Skeletal muscle satellite cell (primary cell): ENCODE data around the gene ABAT.

Source experiments
- H3K27me3 ChIP-seq: 2 replicates; pipeline ENCODE4 v1.7.0; 2013; ENCODE audit warnings: low read length; ENCODE audit not compliant: control insufficient read depth, insufficient read depth
- H3K36me3 ChIP-seq: 2 replicates; pipeline ENCODE4 v1.7.0; 2013; ENCODE audit warnings: mild to moderate bottlenecking, control low read depth, low read length; ENCODE audit not compliant: insufficient read depth
- H3K4me1 ChIP-seq: 2 replicates; pipeline ENCODE4 v1.7.0; 2013; ENCODE audit warnings: low read length; ENCODE audit not compliant: control insufficient read depth, insufficient read depth
- H3K4me2 ChIP-seq: 2 replicates; pipeline ENCODE4 v1.7.0; 2013; ENCODE audit warnings: mild to moderate bottlenecking, low read length
- H3K4me3 ChIP-seq: 2 replicates; pipeline ENCODE4 v1.7.0; 2013; ENCODE audit warnings: low read length
- H3K9ac ChIP-seq: 2 replicates; pipeline ENCODE4 v1.7.0; 2013; ENCODE audit warnings: mild to moderate bottlenecking, low read depth, low read length, moderate library complexity
- H3K9me3 ChIP-seq: replicated peaks from 2 replicates; pipeline ENCODE4 v1.7.0; 2013; ENCODE audit warnings: mild to moderate bottlenecking, control low read depth, low read length

ABAT gene

DNA sequence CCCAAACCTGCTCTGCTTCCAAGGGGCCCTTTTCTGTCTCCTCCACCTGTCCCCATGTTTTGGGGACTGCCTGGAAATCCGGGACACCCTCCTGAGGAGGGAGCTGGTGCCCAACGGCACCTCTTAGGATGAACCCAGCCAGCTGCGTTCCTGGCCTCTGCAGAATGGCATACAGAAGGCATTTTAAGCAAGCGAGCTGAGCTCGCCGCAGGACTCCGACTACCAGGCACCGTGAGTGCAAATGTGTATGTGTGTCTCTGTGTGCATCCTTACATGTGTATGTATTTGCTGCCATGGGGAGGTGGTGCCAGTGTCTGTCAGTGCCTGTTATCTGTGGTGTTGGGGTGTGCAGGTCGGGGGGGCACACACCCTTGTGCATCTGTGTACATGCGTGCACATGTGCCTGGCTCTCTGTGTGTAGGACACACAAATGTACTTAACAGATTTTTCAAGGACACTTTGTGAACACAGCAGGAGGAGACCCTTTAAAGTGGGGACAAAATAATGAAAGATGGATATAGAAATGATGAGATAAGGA, 39.3 kb downstream of the ABAT start:
- H3K27me3 ChIP-seq = peaks cover 14% of the 10 kb centered on the region
- no peaks in the 10 kb centered on the region for H3K36me3 ChIP-seq
- H3K9ac ChIP-seq = no peak overlapping the region
- H3K4me2 ChIP-seq = no peak overlapping the region
- no peaks in the 10 kb centered on the region for H3K4me1 ChIP-seq
- H3K9me3 ChIP-seq = no peaks in the 10 kb centered on the region
- H3K4me3 ChIP-seq = no peak overlapping the region

GRCh38 chr16:8714174-8714573, 39.8 kb downstream of the ABAT start:
- no peaks in the 10 kb centered on the region for H3K9me3 ChIP-seq
- no peaks in the 10 kb centered on the region for H3K4me1 ChIP-seq
- H3K9ac ChIP-seq = no peak overlapping the region
- H3K4me3 ChIP-seq = no peak overlapping the region
- H3K27me3 ChIP-seq = peaks cover 18% of the 10 kb centered on the region
- no peak overlapping the region for H3K4me2 ChIP-seq
- H3K36me3 ChIP-seq = no peaks in the 10 kb centered on the region

- Histone ChIP-seq H3K27me3 (peaks cover 24% of the 10 kb centered on the region), H3K4me3 (no peak overlapping the region), H3K4me2 (no peak overlapping the region), H3K9me3 (no peaks in the 10 kb centered on the region), H3K36me3 (no peaks in the 10 kb centered on the region), H3K9ac (no peak overlapping the region), H3K4me1 (no peaks in the 10 kb centered on the region)
Observed at GRCh38 chr16:8714807-8715206, 40.4 kb downstream of the ABAT start.

DNA sequence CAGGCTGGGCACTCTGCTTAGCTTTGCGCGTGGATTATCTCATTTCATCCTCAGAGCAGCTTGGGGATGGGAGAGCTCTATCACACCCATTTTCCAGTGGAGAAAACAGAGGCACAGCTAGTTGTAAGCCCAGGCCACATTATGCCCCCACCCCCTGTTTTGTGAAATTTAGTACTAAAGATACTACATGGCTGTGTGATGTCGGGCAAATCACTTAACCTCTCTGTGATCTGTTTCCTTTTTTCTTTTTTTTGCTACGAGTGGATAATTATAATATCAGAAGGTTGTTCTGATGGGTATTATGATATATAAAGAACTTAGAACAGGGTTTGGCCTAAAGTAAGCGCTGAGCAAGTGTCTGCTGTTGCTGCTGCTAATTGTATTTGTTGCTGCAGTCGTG, 41.6 kb downstream of the ABAT start:
- Histone ChIP-seq H3K4me2 (no peak overlapping the region), H3K27me3 (peaks cover 31% of the 10 kb centered on the region), H3K4me1 (no peaks in the 10 kb centered on the region)

GRCh38 chr16:8716592-8716991, 42.2 kb downstream of the ABAT start:
- Histone ChIP-seq H3K9ac (no peak overlapping the region), H3K4me3 (no peak overlapping the region), H3K4me1 (no peaks in the 10 kb centered on the region), H3K4me2 (no peak overlapping the region), H3K9me3 (no peaks in the 10 kb centered on the region), H3K27me3 (peaks cover 31% of the 10 kb centered on the region), H3K36me3 (no peaks in the 10 kb centered on the region)

More for the DNA sequence above, 41.6 kb downstream of the ABAT start:
- H3K36me3 ChIP-seq = no peaks in the 10 kb centered on the region
- no peaks in the 10 kb centered on the region for H3K9me3 ChIP-seq
- no peak overlapping the region for H3K4me3 ChIP-seq
- no peak overlapping the region for H3K9ac ChIP-seq

- no peaks in the 10 kb centered on the region for H3K36me3 ChIP-seq
- H3K4me2 ChIP-seq = no peak overlapping the region
- H3K9me3 ChIP-seq = no peaks in the 10 kb centered on the region
- peaks cover 31% of the 10 kb centered on the region for H3K27me3 ChIP-seq
- H3K4me1 ChIP-seq = no peaks in the 10 kb centered on the region
- no peak overlapping the region for H3K4me3 ChIP-seq
- no peak overlapping the region for H3K9ac ChIP-seq
Observed at GRCh38 chr16:8717469-8717868, 43.1 kb downstream of the ABAT start.

DNA sequence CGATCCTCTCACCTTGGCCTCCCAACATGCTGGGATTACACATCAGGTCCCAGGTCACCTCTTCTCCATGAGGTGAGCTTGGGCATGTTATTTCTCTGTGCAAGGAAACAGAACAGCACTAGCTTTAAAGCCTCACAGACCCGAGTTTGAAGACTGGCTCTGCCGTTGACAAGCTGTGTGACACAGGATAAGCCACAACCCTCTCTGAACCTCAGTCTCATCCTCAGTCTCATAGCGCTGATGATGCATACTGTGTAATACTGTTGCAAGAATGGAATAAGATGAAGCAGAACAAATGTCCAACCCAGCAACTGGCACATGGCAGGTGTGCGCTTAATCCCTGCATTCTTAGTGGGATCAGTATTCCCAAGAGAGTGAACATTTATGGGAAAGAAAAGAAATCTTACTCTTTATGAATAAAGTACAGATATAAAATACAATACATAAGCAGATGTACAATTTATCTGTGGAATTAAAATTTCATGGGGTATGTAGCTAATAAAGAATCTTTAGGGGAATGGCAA, 43.5 kb downstream of the ABAT start:
- peaks cover 31% of the 10 kb centered on the region for H3K27me3 ChIP-seq
- H3K4me2 ChIP-seq = no peak overlapping the region
- H3K4me1 ChIP-seq = no peaks in the 10 kb centered on the region
- no peak overlapping the region for H3K9ac ChIP-seq
- no peaks in the 10 kb centered on the region for H3K36me3 ChIP-seq
- no peaks in the 10 kb centered on the region for H3K9me3 ChIP-seq
- H3K4me3 ChIP-seq = no peak overlapping the region

DNA sequence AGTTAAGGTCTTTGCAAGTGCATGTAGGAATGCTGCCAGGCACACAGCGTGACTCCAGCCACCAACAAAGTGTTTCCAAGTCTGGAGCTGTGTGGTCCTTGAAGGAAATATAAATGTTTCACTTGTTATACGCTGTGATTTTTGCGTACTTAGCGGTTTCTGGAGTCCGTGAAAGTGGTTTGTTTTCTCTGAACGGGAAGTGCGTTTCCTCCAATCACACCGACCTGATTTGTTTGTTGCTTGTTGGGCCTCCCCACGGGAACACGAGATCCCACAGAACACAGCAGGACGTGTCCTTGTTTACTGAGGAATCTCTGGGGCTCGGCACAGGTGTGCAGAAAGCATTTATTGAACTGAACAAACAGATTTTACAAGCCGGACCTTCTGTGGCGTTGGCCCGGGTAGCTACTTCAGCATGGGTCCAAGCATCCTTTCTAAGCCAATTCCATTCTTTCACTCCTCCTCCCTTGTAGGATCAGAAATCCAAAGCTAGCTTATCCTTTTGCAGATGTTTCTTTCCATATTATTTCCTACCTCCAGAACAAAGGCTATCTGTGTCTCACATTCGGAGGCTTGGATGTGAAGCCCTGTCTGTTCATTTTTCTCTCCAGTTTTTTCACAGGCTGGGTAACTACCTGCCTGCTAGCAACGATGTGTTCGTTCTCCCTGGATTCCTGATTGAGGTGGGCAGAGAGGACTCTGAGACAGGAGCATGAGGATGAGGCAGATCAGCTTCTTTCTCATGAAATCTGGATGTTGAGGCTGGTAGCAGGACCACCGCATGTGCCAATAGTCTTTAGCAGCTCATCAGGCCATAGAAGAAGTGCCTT, 44.6 kb downstream of the ABAT start:
- Histone ChIP-seq H3K36me3 (no peaks in the 10 kb centered on the region), H3K9ac (no peak overlapping the region), H3K9me3 (no peaks in the 10 kb centered on the region), H3K4me3 (no peak overlapping the region), H3K27me3 (peaks cover 31% of the 10 kb centered on the region), H3K4me1 (no peaks in the 10 kb centered on the region), H3K4me2 (no peak overlapping the region)

- peaks cover 31% of the 10 kb centered on the region for H3K27me3 ChIP-seq
- no peaks in the 10 kb centered on the region for H3K36me3 ChIP-seq
- no peaks in the 10 kb centered on the region for H3K4me1 ChIP-seq
- no peaks in the 10 kb centered on the region for H3K9me3 ChIP-seq
- no peak overlapping the region for H3K4me3 ChIP-seq
- no peak overlapping the region for H3K4me2 ChIP-seq
- no peak overlapping the region for H3K9ac ChIP-seq
Observed at GRCh38 chr16:8720080-8720966, 45.9 kb downstream of the ABAT start.

GRCh38 chr16:8720967-8721308, 46.5 kb downstream of the ABAT start:
- Histone ChIP-seq H3K4me2 (no peak overlapping the region), H3K36me3 (no peaks in the 10 kb centered on the region), H3K4me1 (no peaks in the 10 kb centered on the region), H3K27me3 (peaks cover 31% of the 10 kb centered on the region), H3K9me3 (no peaks in the 10 kb centered on the region), H3K4me3 (no peak overlapping the region), H3K9ac (no peak overlapping the region)

GRCh38 chr16:8721336-8722024, 47.1 kb downstream of the ABAT start:
- Histone ChIP-seq H3K9me3 (no peaks in the 10 kb centered on the region), H3K4me1 (no peaks in the 10 kb centered on the region), H3K4me3 (no peak overlapping the region), H3K36me3 (no peaks in the 10 kb centered on the region), H3K4me2 (no peak overlapping the region), H3K9ac (no peak overlapping the region), H3K27me3 (peaks cover 31% of the 10 kb centered on the region)
